ENCODE measurements around the gene SQSTM1.

SQSTM1 gene

DNA sequence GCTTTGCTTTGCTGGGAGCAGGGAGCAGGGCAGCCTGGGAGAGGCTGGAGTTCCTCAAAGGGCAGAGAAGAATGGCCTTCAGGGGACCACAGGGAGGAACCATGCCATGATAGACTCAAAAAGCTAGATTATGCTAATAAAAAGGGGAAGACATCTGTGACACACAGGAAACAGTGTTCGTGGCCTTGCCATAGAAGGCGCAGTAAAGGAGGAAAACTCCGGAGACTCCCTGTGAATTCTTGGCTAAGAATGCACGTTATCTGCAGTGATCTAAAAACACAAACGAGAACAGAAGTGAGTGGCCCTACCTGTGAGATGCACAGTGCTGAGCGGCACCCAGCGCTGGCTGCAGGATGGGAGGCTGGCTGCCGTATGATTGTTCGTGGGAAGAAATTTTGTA is 42.8 kb upstream of the SQSTM1 start:
- no peak for DNase-seq (ENCODE audit: low read depth)
- no peak overlapping the region for H3K4me3 ChIP-seq (ENCODE audit: low read length)
- TF ChIP-seq, protein P1, sequence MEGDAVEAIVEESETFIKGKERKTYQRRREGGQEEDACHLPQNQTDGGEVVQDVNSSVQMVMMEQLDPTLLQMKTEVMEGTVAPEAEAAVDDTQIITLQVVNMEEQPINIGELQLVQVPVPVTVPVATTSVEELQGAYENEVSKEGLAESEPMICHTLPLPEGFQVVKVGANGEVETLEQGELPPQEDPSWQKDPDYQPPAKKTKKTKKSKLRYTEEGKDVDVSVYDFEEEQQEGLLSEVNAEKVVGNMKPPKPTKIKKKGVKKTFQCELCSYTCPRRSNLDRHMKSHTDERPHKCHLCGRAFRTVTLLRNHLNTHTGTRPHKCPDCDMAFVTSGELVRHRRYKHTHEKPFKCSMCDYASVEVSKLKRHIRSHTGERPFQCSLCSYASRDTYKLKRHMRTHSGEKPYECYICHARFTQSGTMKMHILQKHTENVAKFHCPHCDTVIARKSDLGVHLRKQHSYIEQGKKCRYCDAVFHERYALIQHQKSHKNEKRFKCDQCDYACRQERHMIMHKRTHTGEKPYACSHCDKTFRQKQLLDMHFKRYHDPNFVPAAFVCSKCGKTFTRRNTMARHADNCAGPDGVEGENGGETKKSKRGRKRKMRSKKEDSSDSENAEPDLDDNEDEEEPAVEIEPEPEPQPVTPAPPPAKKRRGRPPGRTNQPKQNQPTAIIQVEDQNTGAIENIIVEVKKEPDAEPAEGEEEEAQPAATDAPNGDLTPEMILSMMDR (conservative IDR thresholded peaks at IDR 0.05; ENCODE audit: low read depth, low read length): no peak

DNA sequence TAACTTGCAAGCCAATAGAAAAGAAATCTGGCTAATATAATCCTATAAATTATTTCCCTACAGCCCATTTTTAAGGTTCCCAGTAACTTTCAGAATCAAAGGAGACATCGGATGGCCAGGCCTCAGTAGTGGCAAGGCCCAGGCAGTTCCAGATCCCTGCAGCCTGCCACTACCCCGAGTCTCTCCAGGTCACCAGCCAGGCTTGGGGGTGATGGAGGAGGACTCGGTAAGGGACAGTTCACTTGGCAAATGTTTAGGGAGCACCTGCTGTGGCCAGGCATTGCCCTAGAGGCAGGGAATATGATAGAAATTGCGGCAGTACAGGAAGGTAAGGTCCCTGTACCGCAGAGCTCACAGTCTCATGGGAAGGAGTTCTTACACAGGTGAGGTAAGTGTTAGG is 42.1 kb upstream of the SQSTM1 start:
- no peak for DNase-seq (ENCODE audit: low read depth)
- TF ChIP-seq, protein P1 (conservative IDR thresholded peaks at IDR 0.05; ENCODE audit: low read depth, low read length): no peak

DNA sequence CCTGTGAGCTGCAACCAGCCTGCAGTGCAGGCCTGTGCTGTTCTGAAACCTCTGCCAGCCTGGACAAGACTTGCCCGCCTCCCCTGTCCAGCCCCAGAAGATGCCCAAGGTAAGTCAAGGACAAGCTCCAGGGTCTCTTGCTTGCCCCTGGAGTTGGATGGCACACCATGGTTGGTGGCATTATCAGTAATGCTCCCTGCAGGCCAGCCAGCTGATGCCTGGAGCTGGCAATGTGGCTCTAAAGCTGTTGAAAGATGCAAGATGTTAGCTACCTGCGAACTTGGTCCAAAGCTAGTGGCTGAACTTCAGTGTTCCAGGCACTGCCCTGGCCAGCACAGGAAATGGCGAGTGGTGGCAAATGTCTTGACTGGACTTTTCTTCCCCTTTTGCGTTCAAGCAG is 40.9 kb upstream of the SQSTM1 start:
- DNase-seq (ENCODE audit: low read depth): no peak
- TF ChIP-seq, protein P1 (conservative IDR thresholded peaks at IDR 0.05; ENCODE audit: low read depth, low read length): no peak
- no peak overlapping the region for H3K4me3 ChIP-seq (ENCODE audit: low read length)

More for the DNA sequence above, 42.1 kb upstream of the SQSTM1 start:
- no peak overlapping the region for H3K4me3 ChIP-seq (ENCODE audit: low read length)

DNA sequence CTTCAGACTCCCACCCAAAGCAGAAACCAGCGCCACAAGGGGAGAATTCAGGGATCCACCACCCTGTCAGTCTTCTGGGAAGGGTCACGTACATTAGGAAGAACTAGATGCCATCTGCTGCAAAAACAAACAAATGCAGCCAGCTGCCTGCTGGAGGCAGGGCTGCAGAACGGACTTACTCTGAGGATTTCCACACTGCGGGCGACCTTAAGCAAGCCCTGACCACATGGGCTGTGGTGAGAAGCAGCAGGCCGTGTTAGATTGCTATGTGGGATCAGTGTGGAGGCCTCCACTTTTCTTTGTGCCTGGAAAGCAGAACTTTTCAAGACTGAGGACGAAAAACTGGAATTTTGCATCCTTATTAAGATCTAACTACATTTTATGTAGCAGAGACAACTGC is 40.3 kb upstream of the SQSTM1 start:
- TF ChIP-seq, protein P1 (conservative IDR thresholded peaks at IDR 0.05; ENCODE audit: low read depth, low read length): no peak
- H3K4me3 ChIP-seq (ENCODE audit: low read length): no peak overlapping the region
- DNase-seq (ENCODE audit: low read depth): no peak

DNA sequence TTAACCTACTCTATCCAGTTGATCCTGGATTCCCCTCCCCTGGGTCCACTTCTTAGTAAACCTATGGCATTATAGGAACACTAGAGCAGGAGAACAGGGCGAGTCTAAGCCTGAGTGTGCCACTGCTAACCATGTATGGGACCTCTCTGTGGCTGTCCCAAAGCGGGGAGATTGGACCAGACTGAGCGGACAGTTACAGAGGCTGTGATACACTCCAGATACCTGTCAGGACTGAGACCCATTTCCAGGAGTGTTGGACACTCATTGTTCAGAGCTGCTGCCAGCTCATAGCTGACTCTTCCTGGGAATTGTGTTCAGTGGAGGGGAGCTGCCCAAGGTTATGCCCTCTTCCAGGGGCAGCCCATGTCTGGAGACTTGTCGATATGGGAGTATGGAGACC is 38.9 kb upstream of the SQSTM1 start:
- no peak for DNase-seq (ENCODE audit: low read depth)
- TF ChIP-seq, protein P1 (conservative IDR thresholded peaks at IDR 0.05; ENCODE audit: low read depth, low read length): no peak
- no peak overlapping the region for H3K4me3 ChIP-seq (ENCODE audit: low read length)

DNA sequence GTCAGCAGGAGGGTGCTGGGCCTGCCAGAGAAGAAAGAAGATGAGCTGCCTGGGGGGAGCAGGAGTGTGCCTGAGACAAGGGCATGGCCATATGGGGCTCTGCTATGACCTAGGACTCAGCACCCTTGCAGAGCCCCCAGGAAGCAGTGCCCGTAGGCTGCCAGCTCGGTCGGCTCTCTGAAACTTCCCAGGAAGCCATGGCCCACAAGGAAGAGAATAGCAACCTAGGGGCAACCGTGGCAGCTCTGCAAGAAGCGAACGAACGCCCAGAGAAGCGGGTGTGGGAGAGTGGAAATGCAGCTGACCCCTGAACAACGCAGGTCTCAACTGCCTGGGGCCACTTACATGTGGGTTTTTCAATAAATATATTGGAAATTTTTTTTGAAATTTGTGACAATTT is 37.6 kb upstream of the SQSTM1 start:
- TF ChIP-seq, protein P1 (conservative IDR thresholded peaks at IDR 0.05; ENCODE audit: low read depth, low read length): no peak

DNA sequence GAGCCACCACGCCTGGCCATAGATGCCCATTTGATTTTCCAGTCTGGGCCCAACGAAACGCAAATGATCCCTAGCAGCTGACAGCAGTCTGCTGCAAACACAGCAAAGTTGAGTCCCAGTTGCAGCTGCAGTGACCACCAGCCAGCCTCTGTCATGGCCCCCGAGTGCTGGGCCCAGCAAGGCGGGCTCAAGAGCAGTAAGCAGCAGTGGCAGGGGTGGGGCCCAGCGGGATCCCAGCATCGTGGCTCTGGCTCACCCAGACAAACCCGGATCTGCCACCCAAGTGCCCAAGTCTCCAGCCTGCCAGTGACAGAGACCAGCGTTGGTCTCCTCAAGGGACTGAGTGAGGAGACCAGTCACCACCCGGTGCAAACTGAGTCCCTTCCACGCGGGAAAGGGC is 33.8 kb upstream of the SQSTM1 start:
- H3K4me3 ChIP-seq (ENCODE audit: low read length): no peak overlapping the region
- no peak for DNase-seq (ENCODE audit: low read depth)
- TF ChIP-seq, protein P1 (conservative IDR thresholded peaks at IDR 0.05; ENCODE audit: low read depth, low read length): no peak

More for the DNA sequence above, 37.6 kb upstream of the SQSTM1 start:
- no peak overlapping the region for H3K4me3 ChIP-seq (ENCODE audit: low read length)
- no peak for DNase-seq (ENCODE audit: low read depth)

All from retinal pigment epithelial cell (primary cell).